Astrocyte (in vitro differentiated cells and primary cell): Measurements from ENCODE around the gene CHST9.

Source experiments
- EZH2 ChIP-seq: IDR thresholded peaks from 2 replicates; pipeline ENCODE4 v1.6.1; 2012; ENCODE audit warnings: mild to moderate bottlenecking, low read length, inconsistent platforms; ENCODE audit not compliant: insufficient read depth
- TF ChIP-seq, protein P1 (sequence below): IDR thresholded peaks from 2 replicates; pipeline ENCODE4 v1.5.1; 2011; ENCODE audit warnings: low read depth, mild to moderate bottlenecking, inconsistent platforms, low read length, moderate library complexity; ENCODE audit not compliant: insufficient read depth

DNA sequence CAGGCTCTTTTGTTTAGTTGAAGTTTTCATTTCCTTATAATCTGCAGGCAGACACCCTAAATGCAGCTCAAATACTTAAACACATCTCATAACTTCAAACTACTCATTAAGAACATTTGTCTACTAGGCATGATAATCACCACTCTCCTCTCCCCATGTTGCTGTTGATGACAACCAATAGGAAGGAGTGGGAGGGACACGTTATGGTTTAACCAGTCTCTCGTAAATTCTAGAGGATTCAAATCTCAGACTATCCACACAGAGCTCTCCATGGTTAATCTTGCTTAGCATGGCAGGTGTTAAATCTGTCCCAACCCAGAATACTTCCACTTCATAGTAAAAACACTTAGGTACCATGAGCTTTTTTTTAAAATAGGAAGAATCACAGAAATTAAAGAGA is 192.2 kb downstream of the CHST9 start:
- TF ChIP-seq, protein P1, sequence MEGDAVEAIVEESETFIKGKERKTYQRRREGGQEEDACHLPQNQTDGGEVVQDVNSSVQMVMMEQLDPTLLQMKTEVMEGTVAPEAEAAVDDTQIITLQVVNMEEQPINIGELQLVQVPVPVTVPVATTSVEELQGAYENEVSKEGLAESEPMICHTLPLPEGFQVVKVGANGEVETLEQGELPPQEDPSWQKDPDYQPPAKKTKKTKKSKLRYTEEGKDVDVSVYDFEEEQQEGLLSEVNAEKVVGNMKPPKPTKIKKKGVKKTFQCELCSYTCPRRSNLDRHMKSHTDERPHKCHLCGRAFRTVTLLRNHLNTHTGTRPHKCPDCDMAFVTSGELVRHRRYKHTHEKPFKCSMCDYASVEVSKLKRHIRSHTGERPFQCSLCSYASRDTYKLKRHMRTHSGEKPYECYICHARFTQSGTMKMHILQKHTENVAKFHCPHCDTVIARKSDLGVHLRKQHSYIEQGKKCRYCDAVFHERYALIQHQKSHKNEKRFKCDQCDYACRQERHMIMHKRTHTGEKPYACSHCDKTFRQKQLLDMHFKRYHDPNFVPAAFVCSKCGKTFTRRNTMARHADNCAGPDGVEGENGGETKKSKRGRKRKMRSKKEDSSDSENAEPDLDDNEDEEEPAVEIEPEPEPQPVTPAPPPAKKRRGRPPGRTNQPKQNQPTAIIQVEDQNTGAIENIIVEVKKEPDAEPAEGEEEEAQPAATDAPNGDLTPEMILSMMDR: no peak
- TF ChIP-seq EZH2: no peak
